Activated T-helper 2 cell treated with anti-CD3 and anti-CD28 coated beads, Interferon-gamma antibody, Interleukin-2, Interleukin-4, amounts not matched to agents 10 μg/mL and 5 μg/mL and 100 μg/mL, durations not matched to agents 14 hours and 24 hours and 36 hours (primary cell): Measurements from ENCODE around the gene LRRN2. TPM values are rescaled to one million over a fixed set of nuclear protein-coding genes. Genes with fewer than 3 reads are reported as not detected.
"Not testable (repeated sequence)": the region's sequence is repeated elsewhere in the genome, so short reads cannot be mapped to it uniquely, and the experiment has no call there.

Source experiments
- DNase-seq: peaks from one replicate; pipeline ENCODE4 v3.0.0; 2021; ENCODE audit warnings: low spot score
- H3K27ac Mint-ChIP-seq: one replicate; pipeline ENCODE4 v1.8.0; 2021; ENCODE audit warnings: mixed read lengths
- H3K27me3 Mint-ChIP-seq: one replicate; pipeline ENCODE4 v1.8.0; 2021; ENCODE audit warnings: low read depth, mixed read lengths
- H3K36me3 Mint-ChIP-seq: one replicate; pipeline ENCODE4 v1.8.0; 2021; ENCODE audit warnings: low read depth, mixed read lengths
- H3K4me1 Mint-ChIP-seq: one replicate; pipeline ENCODE4 v1.8.0; 2021; ENCODE audit warnings: low read depth, mixed read lengths
- H3K4me3 Mint-ChIP-seq: one replicate; pipeline ENCODE4 v1.8.0; 2021; ENCODE audit warnings: low read depth, mild to moderate bottlenecking, moderate library complexity, mixed read lengths
- H3K9me3 Mint-ChIP-seq: one replicate; pipeline ENCODE4 v1.8.0; 2021; ENCODE audit warnings: mixed read lengths
- intact Hi-C: fragments of 100-400 bp; cut with micrococcal nuclease; formaldehyde crosslinking; loops from one replicate; pipeline ENCODE4 v1.15.1; 2023
- total RNA-seq: library from RNA; stranded (reverse); gene quantifications from 2 replicates; pipeline ENCODE4 v1.2.3, GENCODE V29; 2022

The LRRN2 gene
- not detected in 2 replicates for total RNA-seq

- Mint-ChIP-seq H3K4me3 (peak within 1 kb of the TSS; percentile 46), H3K36me3 (no peaks in the 10 kb centered on the region), H3K4me1 (no peaks in the 10 kb centered on the region), H3K27ac (no peak within 1 kb of the TSS), H3K9me3 (no peaks in the 10 kb centered on the region), H3K27me3 (peaks cover 57% of the 10 kb centered on the region)
- intact Hi-C loops: no loop called here
- no peak for DNase-seq
These were observed at the start of gene LRRN2 for GRCh38 chr1:204685236-204686006. Gene LRRN2, minus strand, starts transcription at chr1:204685738. Its CDS starts 65,746 bp downstream, at chr1:204619992.

- H3K27me3 Mint-ChIP-seq: peaks cover 38% of the 10 kb centered on the region
- H3K36me3 Mint-ChIP-seq: no peaks in the 10 kb centered on the region
- no peak overlapping the region for H3K27ac Mint-ChIP-seq
These were observed 49.5 kb upstream of the LRRN2 start for GRCh38 chr1:204735042-204735441.

GRCh38 chr1:204733869-204734596, 48.5 kb upstream of the LRRN2 start:
- intact Hi-C loops: no loop called here
- peaks cover 6% of the 10 kb centered on the region for H3K9me3 Mint-ChIP-seq
- no peak overlapping the region for H3K4me3 Mint-ChIP-seq
- DNase-seq: no peak
- H3K4me1 Mint-ChIP-seq: no peaks in the 10 kb centered on the region
- no peaks in the 10 kb centered on the region for H3K36me3 Mint-ChIP-seq
- no peak overlapping the region for H3K27ac Mint-ChIP-seq
- peaks cover 36% of the 10 kb centered on the region for H3K27me3 Mint-ChIP-seq

More at GRCh38 chr1:204735042-204735441, 49.5 kb upstream of the LRRN2 start:
- H3K4me1 Mint-ChIP-seq: no peaks in the 10 kb centered on the region
- peaks cover 6% of the 10 kb centered on the region for H3K9me3 Mint-ChIP-seq
- intact Hi-C loops: no loop called here
- no peak overlapping the region for H3K4me3 Mint-ChIP-seq
- DNase-seq: no peak

- no peak for DNase-seq
- peaks cover under 1% of the 10 kb centered on the region for H3K9me3 Mint-ChIP-seq
- intact Hi-C loops: no loop called here
- no peak overlapping the region for H3K27ac Mint-ChIP-seq
- H3K27me3 Mint-ChIP-seq: peaks cover 40% of the 10 kb centered on the region
- H3K36me3 Mint-ChIP-seq: no peaks in the 10 kb centered on the region
- no peaks in the 10 kb centered on the region for H3K4me1 Mint-ChIP-seq
- no peak overlapping the region for H3K4me3 Mint-ChIP-seq
These were observed 47.8 kb upstream of the LRRN2 start for GRCh38 chr1:204733289-204733688.

- peaks cover 32% of the 10 kb centered on the region for H3K27me3 Mint-ChIP-seq
- H3K4me1 Mint-ChIP-seq: no peaks in the 10 kb centered on the region
These were observed 46.5 kb upstream of the LRRN2 start for GRCh38 chr1:204731985-204732575.

GRCh38 chr1:204731509-204731908, 46.0 kb upstream of the LRRN2 start:
- Mint-ChIP-seq H3K27ac (no peak overlapping the region), H3K9me3 (no peaks in the 10 kb centered on the region), H3K4me3 (no peak overlapping the region), H3K36me3 (no peaks in the 10 kb centered on the region), H3K27me3 (peaks cover 29% of the 10 kb centered on the region), H3K4me1 (peaks cover 1% of the 10 kb centered on the region)
- DNase-seq: no peak
- intact Hi-C loops: no loop called here

More at GRCh38 chr1:204731985-204732575, 46.5 kb upstream of the LRRN2 start:
- Mint-ChIP-seq H3K36me3 (no peaks in the 10 kb centered on the region), H3K4me3 (no peak overlapping the region), H3K27ac (no peak overlapping the region), H3K9me3 (no peaks in the 10 kb centered on the region)
- intact Hi-C loops: no loop called here
- DNase-seq: no peak

- no peak overlapping the region for H3K4me3 Mint-ChIP-seq
- H3K36me3 Mint-ChIP-seq: no peaks in the 10 kb centered on the region
- peaks cover 3% of the 10 kb centered on the region for H3K4me1 Mint-ChIP-seq
- H3K9me3 Mint-ChIP-seq: no peaks in the 10 kb centered on the region
- DNase-seq: no peak
- peaks cover 31% of the 10 kb centered on the region for H3K27me3 Mint-ChIP-seq
- no peak overlapping the region for H3K27ac Mint-ChIP-seq
- intact Hi-C loops: no loop called here
These were observed 45.4 kb upstream of the LRRN2 start for GRCh38 chr1:204730826-204731459.

- no peak overlapping the region for H3K27ac Mint-ChIP-seq
- no peaks in the 10 kb centered on the region for H3K9me3 Mint-ChIP-seq
- H3K27me3 Mint-ChIP-seq: peaks cover 27% of the 10 kb centered on the region
- intact Hi-C loops: no loop called here
- H3K36me3 Mint-ChIP-seq: no peaks in the 10 kb centered on the region
- no peak overlapping the region for H3K4me3 Mint-ChIP-seq
- DNase-seq: no peak
- peaks cover 3% of the 10 kb centered on the region for H3K4me1 Mint-ChIP-seq
These were observed 44.0 kb upstream of the LRRN2 start for GRCh38 chr1:204729516-204729915.

GRCh38 chr1:204728456-204728855, 42.9 kb upstream of the LRRN2 start:
- Mint-ChIP-seq H3K4me3 (no peak overlapping the region), H3K27ac (no peak overlapping the region), H3K36me3 (no peaks in the 10 kb centered on the region), H3K27me3 (peaks cover 23% of the 10 kb centered on the region), H3K9me3 (no peaks in the 10 kb centered on the region), H3K4me1 (peaks cover 3% of the 10 kb centered on the region)
- intact Hi-C loops: no loop called here
- DNase-seq: no peak

- intact Hi-C loops: no loop called here
- no peak for DNase-seq
- Mint-ChIP-seq H3K27ac (no peak overlapping the region), H3K36me3 (no peaks in the 10 kb centered on the region), H3K27me3 (peaks cover 23% of the 10 kb centered on the region), H3K9me3 (no peaks in the 10 kb centered on the region), H3K4me1 (peaks cover 3% of the 10 kb centered on the region), H3K4me3 (no peak overlapping the region)
These were observed 42.5 kb upstream of the LRRN2 start for GRCh38 chr1:204728045-204728444.

GRCh38 chr1:204727438-204727837, 41.9 kb upstream of the LRRN2 start:
- H3K36me3 Mint-ChIP-seq, H3K4me3 Mint-ChIP-seq, DNase-seq, H3K4me1 Mint-ChIP-seq, intact Hi-C loops, H3K9me3 Mint-ChIP-seq, H3K27ac Mint-ChIP-seq: not testable (repeated sequence)
- H3K27me3 Mint-ChIP-seq: peaks cover 20% of the 10 kb centered on the region

GRCh38 chr1:204726478-204726877, 40.9 kb upstream of the LRRN2 start:
- no peaks in the 10 kb centered on the region for H3K9me3 Mint-ChIP-seq
- H3K4me1 Mint-ChIP-seq: peaks cover 3% of the 10 kb centered on the region
- no peak overlapping the region for H3K4me3 Mint-ChIP-seq
- H3K27me3 Mint-ChIP-seq: peaks cover 15% of the 10 kb centered on the region
- DNase-seq: no peak
- H3K36me3 Mint-ChIP-seq: no peaks in the 10 kb centered on the region
- intact Hi-C loops: no loop called here
- no peak overlapping the region for H3K27ac Mint-ChIP-seq
